SK-N-MC (cell line): ENCODE data around the gene CERS2.

Experiments used
- EZH2 ChIP-seq: fragments of 200-600 bp; sonication (generic); IDR thresholded peaks from one replicate; pipeline ENCODE4 v1.6.1; 2017; ENCODE audit warnings: antibody characterized with exemption
- POLR2AphosphoS5 ChIP-seq: IDR thresholded peaks from 2 replicates; pipeline ENCODE4 v1.6.1; 2012; ENCODE audit warnings: mild to moderate bottlenecking, low read depth, low read length, borderline replicate concordance

- TF ChIP-seq EZH2 (no peak), POLR2AphosphoS5 (no peak)
These were observed 28.0 kb upstream of the CERS2 start for GRCh38 chr1:151002611-151003010.
